ENCODE data around the gene MRPL51. TPM values are rescaled to one million over a fixed set of nuclear protein-coding genes. Genes with fewer than 3 reads are reported as not detected.

The MRPL51 gene
- total and polyA plus RNA-seq, 10 of the 15 experiments (the other 5 are each of a cell fraction or from before 2014, with no cell fraction given) = 137 to 1,202 (median 267) TPM

DNA sequence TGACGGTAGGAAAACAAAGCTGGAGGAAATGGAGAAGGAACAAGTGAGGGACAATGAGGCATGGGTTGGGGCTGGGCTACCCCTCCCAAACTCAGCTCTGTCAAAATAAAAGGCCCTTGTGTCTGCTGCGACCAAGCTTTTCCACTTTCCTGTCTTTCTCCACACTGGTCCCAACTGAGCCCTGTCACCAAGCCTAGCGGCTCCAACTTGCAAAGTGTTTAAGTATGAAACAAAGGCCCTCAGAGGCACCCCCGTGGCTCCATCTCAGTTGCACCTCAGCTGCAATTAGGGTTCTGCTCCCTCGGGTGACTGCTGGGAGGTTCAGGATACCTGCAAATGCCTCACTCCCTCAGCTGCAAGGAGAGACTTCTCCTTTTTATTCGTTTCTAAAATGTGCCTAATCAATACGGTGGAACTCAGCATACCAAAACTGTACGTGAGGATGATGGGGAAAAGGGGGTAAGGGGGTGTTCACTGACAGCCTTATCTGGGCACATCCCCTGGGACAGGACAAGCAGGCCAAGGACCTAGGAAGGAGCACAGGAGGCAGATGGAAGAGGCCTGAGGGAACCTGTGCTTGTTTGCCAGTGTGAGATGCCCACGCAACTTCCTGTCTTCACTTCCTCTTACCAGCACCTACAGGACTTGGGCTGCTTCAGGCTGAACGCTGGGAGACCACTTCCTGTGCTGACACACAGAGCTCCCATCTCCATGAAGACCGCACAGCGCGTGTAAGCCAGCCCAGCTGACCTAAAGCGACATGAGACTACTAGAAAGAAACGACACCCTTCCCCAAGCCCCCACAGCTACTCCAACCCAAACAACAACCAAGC, 31.4 kb downstream of the MRPL51 start (continued):
- TF ChIP-seq ELK1 (IDR thresholded peaks at IDR 0.05; ENCODE audit: low read depth, low read length) = 0 out of 2 replicates have a peak, but pooled peaks have one; percentile 55
- TF ChIP-seq HDGF (IDR thresholded peaks at IDR 0.05) = peak; percentile 68; the same call in 1 of the 2 replicates
- TF ChIP-seq, protein P1, sequence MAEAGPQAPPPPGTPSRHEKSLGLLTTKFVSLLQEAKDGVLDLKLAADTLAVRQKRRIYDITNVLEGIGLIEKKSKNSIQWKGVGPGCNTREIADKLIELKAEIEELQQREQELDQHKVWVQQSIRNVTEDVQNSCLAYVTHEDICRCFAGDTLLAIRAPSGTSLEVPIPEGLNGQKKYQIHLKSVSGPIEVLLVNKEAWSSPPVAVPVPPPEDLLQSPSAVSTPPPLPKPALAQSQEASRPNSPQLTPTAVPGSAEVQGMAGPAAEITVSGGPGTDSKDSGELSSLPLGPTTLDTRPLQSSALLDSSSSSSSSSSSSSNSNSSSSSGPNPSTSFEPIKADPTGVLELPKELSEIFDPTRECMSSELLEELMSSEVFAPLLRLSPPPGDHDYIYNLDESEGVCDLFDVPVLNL (IDR thresholded peaks at IDR 0.05; ENCODE audit: low read depth, low read length) = no peak
- no peak for TF ChIP-seq HDAC6 (IDR thresholded peaks at IDR 0.05; ENCODE audit: unreplicated experiment)
- no peak for TF ChIP-seq MYB (IDR thresholded peaks at IDR 0.05; ENCODE audit: borderline replicate concordance, low read depth, low read length)
- peak; percentile 82 for TF ChIP-seq SP1 (IDR thresholded peaks at IDR 0.05; ENCODE audit: low read depth, low read length)
- no peak for TF ChIP-seq SREBF2 (IDR thresholded peaks at IDR 0.05; ENCODE audit: low read length)
- TF ChIP-seq PAX8 (IDR thresholded peaks at IDR 0.05) = no peak
- TF ChIP-seq MYC (IDR thresholded peaks at IDR 0.05; ENCODE audit: insufficient read depth, insufficient read length, insufficient replicate concordance, low read length, severe bottlenecking) = peak; percentile 70
- peak; percentile 67 to 76; a peak in 3 of 4 replicates for TF ChIP-seq BHLHE40 (IDR thresholded peaks at IDR 0.05; ENCODE audit: borderline replicate concordance in 1 of 2, low read depth in 2 of 2, low read length in 1 of 2)
- no peak for TF ChIP-seq TBL1XR1 (IDR thresholded peaks at IDR 0.05; ENCODE audit: low read depth, low read length)
- TF ChIP-seq PML (IDR thresholded peaks at IDR 0.05; ENCODE audit: low read length) = peak; percentile 2
- TF ChIP-seq BRCA1 (IDR thresholded peaks at IDR 0.05; ENCODE audit: low read depth, low read length) = no peak
- no peak for TF ChIP-seq RBBP5 (conservative IDR thresholded peaks at IDR 0.05)
- TF ChIP-seq FOS (IDR thresholded peaks at IDR 0.05; ENCODE audit: borderline replicate concordance, extremely low read depth, insufficient read length) = no peak
- no peak for TF ChIP-seq SIN3A (IDR thresholded peaks at IDR 0.05; ENCODE audit: low read depth, low read length)
- peak; percentile 78; the same call in 1 of the 2 replicates for TF ChIP-seq MTA2 (IDR thresholded peaks at IDR 0.05; ENCODE audit: low read depth)
- 0 out of 2 replicates have a peak, but pooled peaks have one; percentile 32 for TF ChIP-seq RB1 (IDR thresholded peaks at IDR 0.05; ENCODE audit: borderline replicate concordance)
- peak; percentile 62; the same call in 1 of the 2 replicates for TF ChIP-seq SMAD5 (IDR thresholded peaks at IDR 0.05; ENCODE audit: low read depth)
- TF ChIP-seq ATF2 (IDR thresholded peaks at IDR 0.05; ENCODE audit: low read length) = peak; percentile 83
- no peak for TF ChIP-seq CBX3 (IDR thresholded peaks at IDR 0.05; ENCODE audit: borderline replicate concordance, low read depth)
- peak; percentile 89 for TF ChIP-seq PAX5 (IDR thresholded peaks at IDR 0.05; ENCODE audit: borderline replicate concordance, low read depth, low read length)
- TF ChIP-seq, protein P2, sequence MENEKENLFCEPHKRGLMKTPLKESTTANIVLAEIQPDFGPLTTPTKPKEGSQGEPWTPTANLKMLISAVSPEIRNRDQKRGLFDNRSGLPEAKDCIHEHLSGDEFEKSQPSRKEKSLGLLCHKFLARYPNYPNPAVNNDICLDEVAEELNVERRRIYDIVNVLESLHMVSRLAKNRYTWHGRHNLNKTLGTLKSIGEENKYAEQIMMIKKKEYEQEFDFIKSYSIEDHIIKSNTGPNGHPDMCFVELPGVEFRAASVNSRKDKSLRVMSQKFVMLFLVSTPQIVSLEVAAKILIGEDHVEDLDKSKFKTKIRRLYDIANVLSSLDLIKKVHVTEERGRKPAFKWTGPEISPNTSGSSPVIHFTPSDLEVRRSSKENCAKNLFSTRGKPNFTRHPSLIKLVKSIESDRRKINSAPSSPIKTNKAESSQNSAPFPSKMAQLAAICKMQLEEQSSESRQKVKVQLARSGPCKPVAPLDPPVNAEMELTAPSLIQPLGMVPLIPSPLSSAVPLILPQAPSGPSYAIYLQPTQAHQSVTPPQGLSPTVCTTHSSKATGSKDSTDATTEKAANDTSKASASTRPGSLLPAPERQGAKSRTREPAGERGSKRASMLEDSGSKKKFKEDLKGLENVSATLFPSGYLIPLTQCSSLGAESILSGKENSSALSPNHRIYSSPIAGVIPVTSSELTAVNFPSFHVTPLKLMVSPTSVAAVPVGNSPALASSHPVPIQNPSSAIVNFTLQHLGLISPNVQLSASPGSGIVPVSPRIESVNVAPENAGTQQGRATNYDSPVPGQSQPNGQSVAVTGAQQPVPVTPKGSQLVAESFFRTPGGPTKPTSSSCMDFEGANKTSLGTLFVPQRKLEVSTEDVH (IDR thresholded peaks at IDR 0.05; ENCODE audit: low read depth, partially characterized antibody) = no peak
- TF ChIP-seq EP300 (IDR thresholded peaks at IDR 0.05; ENCODE audit: borderline replicate concordance in 1 of 2, control insufficient read depth in 1 of 2, low read depth in 2 of 2, low read length in 2 of 2) = peak; percentile 63 to 88; a peak in 3 of 4 replicates
- TF ChIP-seq ATF7 (IDR thresholded peaks at IDR 0.05; ENCODE audit: low read depth) = peak; percentile 77

All from GM12878 (cell line).